BLaER1 (cell line): ENCODE measurements around the gene CRELD1.

Source experiments
- H3K27ac ChIP-seq: shearing (Covaris generic); formaldehyde crosslinking; 2 replicates; pipeline ENCODE4 v1.8.1; 2022
- H3K27me3 ChIP-seq: shearing (Covaris generic); formaldehyde crosslinking; 2 replicates; pipeline ENCODE4 v1.8.1; 2022
- H3K36me3 ChIP-seq: shearing (Covaris generic); formaldehyde crosslinking; 2 replicates; pipeline ENCODE4 v1.8.1; 2022
- H3K4me1 ChIP-seq: shearing (Covaris generic); formaldehyde crosslinking; 2 replicates; pipeline ENCODE4 v1.8.1; 2022
- H3K4me2 ChIP-seq: shearing (Covaris generic); formaldehyde crosslinking; 2 replicates; pipeline ENCODE4 v1.8.1; 2022
- H3K4me3 ChIP-seq: shearing (Covaris generic); formaldehyde crosslinking; 2 replicates; pipeline ENCODE4 v1.8.1; 2022
- H3K9ac ChIP-seq: shearing (Covaris generic); formaldehyde crosslinking; 2 replicates; pipeline ENCODE4 v1.8.1; 2022
- H3K9me3 ChIP-seq: shearing (Covaris generic); formaldehyde crosslinking; 2 replicates; pipeline ENCODE4 v1.8.1; 2022
- H4K20me1 ChIP-seq: shearing (Covaris generic); formaldehyde crosslinking; 2 replicates; pipeline ENCODE4 v1.8.1; 2022
- Cebpa-rat ChIP-seq: shearing (Covaris generic); IDR thresholded peaks from 2 replicates; pipeline ENCODE4 v1.8.1; 2022

CRELD1 gene

GRCh38 chr3:9906480-9906879, 27.2 kb upstream of the CRELD1 start:
- Histone ChIP-seq H3K36me3 (no peaks in the 10 kb centered on the region), H4K20me1 (no peaks in the 10 kb centered on the region), H3K9me3 (no peaks in the 10 kb centered on the region), H3K4me2 (no peak overlapping the region), H3K27ac (no peak overlapping the region), H3K4me3 (no peak overlapping the region), H3K27me3 (no peaks in the 10 kb centered on the region), H3K9ac (no peak overlapping the region), H3K4me1 (peaks cover 22% of the 10 kb centered on the region)
- TF ChIP-seq Cebpa-rat: no peak

GRCh38 chr3:9908286-9908685, 25.3 kb upstream of the CRELD1 start:
- no peak overlapping the region for H3K4me3 ChIP-seq
- no peak overlapping the region for H3K9ac ChIP-seq
- no peaks in the 10 kb centered on the region for H3K27me3 ChIP-seq
- TF ChIP-seq Cebpa-rat: no peak
- H4K20me1 ChIP-seq: no peaks in the 10 kb centered on the region
- H3K4me2 ChIP-seq: no peak overlapping the region
- H3K36me3 ChIP-seq: no peaks in the 10 kb centered on the region
- no peak overlapping the region for H3K27ac ChIP-seq
- H3K4me1 ChIP-seq: peaks cover 4% of the 10 kb centered on the region
- H3K9me3 ChIP-seq: no peaks in the 10 kb centered on the region

GRCh38 chr3:9909221-9910013, 24.2 kb upstream of the CRELD1 start:
- no peaks in the 10 kb centered on the region for H4K20me1 ChIP-seq
- no peaks in the 10 kb centered on the region for H3K9me3 ChIP-seq
- peaks cover 3% of the 10 kb centered on the region; the same call in 1 of the 2 replicates for H3K27me3 ChIP-seq
- no peak overlapping the region for H3K9ac ChIP-seq
- H3K36me3 ChIP-seq: no peaks in the 10 kb centered on the region
- H3K4me3 ChIP-seq: no peak overlapping the region
- no peak for TF ChIP-seq Cebpa-rat
- H3K4me2 ChIP-seq: no peak overlapping the region
- H3K27ac ChIP-seq: no peak overlapping the region
- H3K4me1 ChIP-seq: peaks cover 9% of the 10 kb centered on the region

GRCh38 chr3:9911863-9912262, 21.8 kb upstream of the CRELD1 start:
- no peaks in the 10 kb centered on the region for H3K36me3 ChIP-seq
- peaks cover 34% of the 10 kb centered on the region for H3K4me1 ChIP-seq
- H3K4me3 ChIP-seq: no peak overlapping the region
- H4K20me1 ChIP-seq: no peaks in the 10 kb centered on the region
- H3K9ac ChIP-seq: no peak overlapping the region
- peaks cover 19% of the 10 kb centered on the region for H3K27me3 ChIP-seq
- H3K9me3 ChIP-seq: no peaks in the 10 kb centered on the region
- H3K4me2 ChIP-seq: no peak overlapping the region
- no peak overlapping the region for H3K27ac ChIP-seq
- TF ChIP-seq Cebpa-rat: no peak

- Histone ChIP-seq H3K4me2 (no peak overlapping the region), H3K9ac (no peak overlapping the region), H3K9me3 (no peaks in the 10 kb centered on the region), H3K4me3 (no peak overlapping the region), H3K4me1 (peaks cover 39% of the 10 kb centered on the region), H4K20me1 (no peaks in the 10 kb centered on the region), H3K36me3 (no peaks in the 10 kb centered on the region), H3K27ac (no peak overlapping the region), H3K27me3 (peaks cover 19% of the 10 kb centered on the region)
- TF ChIP-seq Cebpa-rat: no peak
Observed at GRCh38 chr3:9912294-9912935, 21.2 kb upstream of the CRELD1 start.

GRCh38 chr3:9913601-9914000, 20.0 kb upstream of the CRELD1 start:
- no peaks in the 10 kb centered on the region for H4K20me1 ChIP-seq
- TF ChIP-seq Cebpa-rat: no peak
- no peaks in the 10 kb centered on the region for H3K36me3 ChIP-seq
- H3K27ac ChIP-seq: no peak overlapping the region
- no peak overlapping the region for H3K4me3 ChIP-seq
- H3K9ac ChIP-seq: no peak overlapping the region
- H3K4me2 ChIP-seq: peak overlapping the region; percentile 14; the same call in 1 of the 2 replicates
- H3K4me1 ChIP-seq: peaks cover 43% of the 10 kb centered on the region
- H3K9me3 ChIP-seq: no peaks in the 10 kb centered on the region
- peaks cover 19% of the 10 kb centered on the region for H3K27me3 ChIP-seq

- no peaks in the 10 kb centered on the region for H4K20me1 ChIP-seq
- H3K27ac ChIP-seq: no peak overlapping the region
Observed at GRCh38 chr3:9914011-9914410, 19.6 kb upstream of the CRELD1 start.

GRCh38 chr3:9914559-9915253, 18.9 kb upstream of the CRELD1 start:
- no peaks in the 10 kb centered on the region for H3K9me3 ChIP-seq

More at GRCh38 chr3:9914011-9914410, 19.6 kb upstream of the CRELD1 start:
- peaks cover 43% of the 10 kb centered on the region for H3K4me1 ChIP-seq
- peaks cover 19% of the 10 kb centered on the region for H3K27me3 ChIP-seq
- H3K36me3 ChIP-seq: no peaks in the 10 kb centered on the region
- TF ChIP-seq Cebpa-rat: no peak
- H3K9ac ChIP-seq: no peak overlapping the region
- H3K4me3 ChIP-seq: no peak overlapping the region
- peak overlapping the region; percentile 100 for H3K4me2 ChIP-seq
- no peaks in the 10 kb centered on the region for H3K9me3 ChIP-seq

GRCh38 chr3:9915254-9916141, 18.1 kb upstream of the CRELD1 start:
- peak overlapping the region; percentile 74 for H3K4me3 ChIP-seq
- no peaks in the 10 kb centered on the region for H3K36me3 ChIP-seq
- H3K27ac ChIP-seq: peak overlapping the region; percentile 75
- no peaks in the 10 kb centered on the region for H3K9me3 ChIP-seq
- peaks cover 43% of the 10 kb centered on the region for H3K4me1 ChIP-seq
- H3K4me2 ChIP-seq: peak overlapping the region; percentile 100
- H3K9ac ChIP-seq: peak overlapping the region; percentile 73
- peaks cover 19% of the 10 kb centered on the region for H3K27me3 ChIP-seq
- no peaks in the 10 kb centered on the region for H4K20me1 ChIP-seq
- no peak for TF ChIP-seq Cebpa-rat

More at GRCh38 chr3:9914559-9915253, 18.9 kb upstream of the CRELD1 start:
- Histone ChIP-seq H3K4me2 (peak overlapping the region; percentile 100), H3K4me1 (peaks cover 43% of the 10 kb centered on the region), H3K4me3 (peak overlapping the region; percentile 74), H3K36me3 (no peaks in the 10 kb centered on the region), H4K20me1 (no peaks in the 10 kb centered on the region), H3K27me3 (peaks cover 19% of the 10 kb centered on the region), H3K27ac (peak overlapping the region; percentile 75), H3K9ac (peak overlapping the region; percentile 73)
- no peak for TF ChIP-seq Cebpa-rat
